ENCODE results near the gene ARMC6.

Gene ARMC6

GRCh38 chr19:19025861-19026260, 7.5 kb upstream of the ARMC6 start:
- no peak for DNase-seq

- no peak for DNase-seq
Measured at GRCh38 chr19:19026299-19026971, 7.0 kb upstream of the ARMC6 start.

- no peak for DNase-seq
Measured at GRCh38 chr19:19027228-19027627, 6.2 kb upstream of the ARMC6 start.

- no peak for DNase-seq
Measured at GRCh38 chr19:19028526-19028925, 4.9 kb upstream of the ARMC6 start.

- DNase-seq = no peak
Measured at GRCh38 chr19:19031891-19032290, 1.5 kb upstream of the ARMC6 start.

- DNase-seq = peak; percentile 88
Measured at GRCh38 chr19:19032420-19033175, 805 bp upstream of the ARMC6 start.

GRCh38 chr19:19033176-19033425, 302 bp upstream of the ARMC6 start:
- no peak for DNase-seq

GRCh38 chr19:19034204-19034624, 811 bp downstream of the ARMC6 start:
- DNase-seq = peak; percentile 83

- DNase-seq = no peak
Measured at GRCh38 chr19:19039901-19040300, 6.5 kb downstream of the ARMC6 start.

- DNase-seq = no peak
Measured at GRCh38 chr19:19040417-19040816, 7.0 kb downstream of the ARMC6 start.

- DNase-seq = no peak
Measured at GRCh38 chr19:19042732-19043280, 9.4 kb downstream of the ARMC6 start.

GRCh38 chr19:19043481-19043880, 10.1 kb downstream of the ARMC6 start:
- no peak for DNase-seq

GRCh38 chr19:19043881-19044280, 10.5 kb downstream of the ARMC6 start:
- DNase-seq = no peak

GRCh38 chr19:19049406-19049805, 16.0 kb downstream of the ARMC6 start:
- DNase-seq = no peak

GRCh38 chr19:19050104-19050503, 16.7 kb downstream of the ARMC6 start:
- no peak for DNase-seq

- no peak for DNase-seq
Measured at GRCh38 chr19:19050731-19051130, 17.3 kb downstream of the ARMC6 start.

GRCh38 chr19:19051478-19052213, 18.2 kb downstream of the ARMC6 start:
- no peak for DNase-seq

GRCh38 chr19:19052921-19053320, 19.5 kb downstream of the ARMC6 start:
- DNase-seq = no peak

GRCh38 chr19:19053508-19054314, 20.3 kb downstream of the ARMC6 start:
- peak; percentile 84 for DNase-seq

- DNase-seq = no peak
Measured at GRCh38 chr19:19054315-19054938, 21.0 kb downstream of the ARMC6 start.

GRCh38 chr19:19054939-19055440, 21.6 kb downstream of the ARMC6 start:
- DNase-seq = no peak

- DNase-seq = no peak
Measured at GRCh38 chr19:19055701-19056100, 22.3 kb downstream of the ARMC6 start.
